Astrocyte of the cerebellum (primary cell): ENCODE measurements around the gene SDCCAG8.

ENCODE experiments used
- DNase-seq: peaks from one replicate; pipeline ENCODE4 v3.0.0-alpha.2; 2011; ENCODE audit warnings: low read depth
- H3K4me3 ChIP-seq: 2 replicates; pipeline ENCODE4 v1.5.1; 2011; ENCODE audit warnings: mild to moderate bottlenecking, low read depth, low read length, moderate library complexity
- CTCF ChIP-seq: IDR thresholded peaks from 2 replicates; pipeline ENCODE4 v1.5.1; 2012; ENCODE audit warnings: low read length, low read depth, moderate library complexity, mild to moderate bottlenecking; ENCODE audit errors: missing control alignments
- in situ Hi-C: cut with HindIII; loops from 2 replicates; pipeline ENCODE4 v1.10.0; 2017; ENCODE audit warnings: low sequenced_read_pairs

SDCCAG8 gene

GRCh38 chr1:243315893-243316292 lies 60.1 kb downstream of the SDCCAG8 start:
- no peak for DNase-seq
- TF ChIP-seq CTCF: no peak
- no peak overlapping the region for H3K4me3 ChIP-seq
- in situ Hi-C loops: no loop called here

- no peak overlapping the region for H3K4me3 ChIP-seq
- TF ChIP-seq CTCF: no peak
- in situ Hi-C loops: no loop called here
- no peak for DNase-seq
These were observed 60.6 kb downstream of the SDCCAG8 start for GRCh38 chr1:243316366-243316989.

GRCh38 chr1:243320224-243320623 lies 64.4 kb downstream of the SDCCAG8 start:
- no peak for TF ChIP-seq CTCF
- in situ Hi-C loops: no loop called here
- no peak for DNase-seq
- no peak overlapping the region for H3K4me3 ChIP-seq

GRCh38 chr1:243322326-243322725 lies 66.5 kb downstream of the SDCCAG8 start:
- TF ChIP-seq CTCF: no peak
- in situ Hi-C loops: no loop called here
- no peak overlapping the region for H3K4me3 ChIP-seq
- DNase-seq: no peak

- H3K4me3 ChIP-seq: no peak overlapping the region
- in situ Hi-C loops: no loop called here
- DNase-seq: no peak
- TF ChIP-seq CTCF: no peak
These were observed 67.7 kb downstream of the SDCCAG8 start for GRCh38 chr1:243323491-243323890.

- TF ChIP-seq CTCF: peak; percentile 49
- DNase-seq: peak; percentile 58
- H3K4me3 ChIP-seq: no peak overlapping the region
- in situ Hi-C loops: loop anchor here (25.0 kb wide), 1 partner anchor 863 kb away; no protein-coding TSS in a partner anchor
These were observed 69.6 kb downstream of the SDCCAG8 start for GRCh38 chr1:243325305-243325890.
